ENCODE data around the gene SNAPC2. TPM values are rescaled to one million over a fixed set of nuclear protein-coding genes. Genes with fewer than 3 reads are reported as not detected.

Gene SNAPC2
- total RNA-seq, 1 experiment from 2014 or later: 24.1 TPM

DNA sequence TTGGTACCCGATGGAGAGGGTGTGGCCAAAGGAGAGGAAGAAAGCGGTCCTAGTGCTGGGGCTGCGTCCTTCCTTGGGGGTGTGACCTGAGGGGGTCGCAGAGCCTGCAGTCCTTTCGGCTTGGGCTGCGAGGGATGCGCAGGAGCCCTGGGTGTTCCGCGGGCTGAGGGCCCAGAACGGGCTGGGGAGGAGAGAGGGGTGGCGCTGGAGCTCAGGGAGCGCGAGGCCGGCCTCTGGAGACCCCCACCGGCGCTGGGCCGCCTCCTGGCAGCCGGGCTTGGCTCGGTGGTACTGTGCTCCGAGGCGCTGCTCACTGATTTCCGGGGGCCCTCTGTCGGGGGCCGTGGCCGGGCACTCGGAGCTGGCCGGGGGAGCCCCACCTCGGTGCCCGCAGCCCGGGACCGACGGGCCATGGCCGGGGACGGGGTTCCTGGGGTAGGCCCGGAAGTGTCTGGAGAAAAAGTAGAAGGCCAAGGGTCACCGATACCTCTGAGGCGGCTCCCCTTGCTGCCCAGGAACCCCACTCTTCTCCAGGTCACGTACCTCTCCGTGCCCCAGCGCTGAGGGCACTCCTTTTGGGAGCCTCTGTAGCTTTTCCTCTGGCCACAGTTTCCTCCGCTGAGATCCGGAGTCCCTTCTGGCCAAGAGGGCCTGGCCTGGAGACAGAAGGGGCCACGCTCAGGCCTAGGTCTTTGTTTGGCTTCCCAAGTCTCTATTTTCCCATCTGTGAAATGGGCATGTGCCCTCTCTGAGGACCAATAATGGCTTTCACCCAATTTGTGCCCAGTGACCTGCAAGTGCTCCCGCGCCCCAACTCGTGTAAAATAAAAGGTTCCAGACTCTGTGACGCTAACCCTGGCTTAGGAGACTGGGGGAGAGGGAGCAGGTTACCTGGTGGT, 47.6 kb upstream of the SNAPC2 start:
- no TSS peak for BruUV-seq (replicated peaks)
- Mint-ChIP-seq H3K36me3 (ENCODE audit: insufficient read depth, unreplicated experiment) (peaks cover 7% of the 10 kb centered on the region), H3K27ac (ENCODE audit: low read depth, unreplicated experiment) (no peak overlapping the region), H3K4me1 (ENCODE audit: insufficient read depth, unreplicated experiment) (peaks cover 25% of the 10 kb centered on the region), H3K4me3 (ENCODE audit: unreplicated experiment) (peak overlapping the region; percentile 68), H3K27me3 (ENCODE audit: insufficient read depth, unreplicated experiment) (no peaks in the 10 kb centered on the region), H3K9me3 (ENCODE audit: unreplicated experiment) (no peaks in the 10 kb centered on the region)
- DNase-seq (ENCODE audit: unreplicated experiment): no peak
- intact Hi-C loops (cut with micrococcal nuclease): no loop called here
- POLR2A ChIA-PET: interaction anchor here (0.5 to 1.8 kb wide), 3 partner anchors 16 to 29 kb away, joined by 4 to 5 read pairs (median 4); partner anchors contain the start of gene LRRC8E
- CTCF ChIA-PET: interaction anchor here (1.3 kb wide), 1 partner anchor 20 kb away, joined by 5 read pairs; no protein-coding TSS in a partner anchor
- TF ChIP-seq, protein P1, sequence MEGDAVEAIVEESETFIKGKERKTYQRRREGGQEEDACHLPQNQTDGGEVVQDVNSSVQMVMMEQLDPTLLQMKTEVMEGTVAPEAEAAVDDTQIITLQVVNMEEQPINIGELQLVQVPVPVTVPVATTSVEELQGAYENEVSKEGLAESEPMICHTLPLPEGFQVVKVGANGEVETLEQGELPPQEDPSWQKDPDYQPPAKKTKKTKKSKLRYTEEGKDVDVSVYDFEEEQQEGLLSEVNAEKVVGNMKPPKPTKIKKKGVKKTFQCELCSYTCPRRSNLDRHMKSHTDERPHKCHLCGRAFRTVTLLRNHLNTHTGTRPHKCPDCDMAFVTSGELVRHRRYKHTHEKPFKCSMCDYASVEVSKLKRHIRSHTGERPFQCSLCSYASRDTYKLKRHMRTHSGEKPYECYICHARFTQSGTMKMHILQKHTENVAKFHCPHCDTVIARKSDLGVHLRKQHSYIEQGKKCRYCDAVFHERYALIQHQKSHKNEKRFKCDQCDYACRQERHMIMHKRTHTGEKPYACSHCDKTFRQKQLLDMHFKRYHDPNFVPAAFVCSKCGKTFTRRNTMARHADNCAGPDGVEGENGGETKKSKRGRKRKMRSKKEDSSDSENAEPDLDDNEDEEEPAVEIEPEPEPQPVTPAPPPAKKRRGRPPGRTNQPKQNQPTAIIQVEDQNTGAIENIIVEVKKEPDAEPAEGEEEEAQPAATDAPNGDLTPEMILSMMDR (IDR thresholded peaks at IDR 0.05; ENCODE audit: unreplicated experiment): no peak

DNA sequence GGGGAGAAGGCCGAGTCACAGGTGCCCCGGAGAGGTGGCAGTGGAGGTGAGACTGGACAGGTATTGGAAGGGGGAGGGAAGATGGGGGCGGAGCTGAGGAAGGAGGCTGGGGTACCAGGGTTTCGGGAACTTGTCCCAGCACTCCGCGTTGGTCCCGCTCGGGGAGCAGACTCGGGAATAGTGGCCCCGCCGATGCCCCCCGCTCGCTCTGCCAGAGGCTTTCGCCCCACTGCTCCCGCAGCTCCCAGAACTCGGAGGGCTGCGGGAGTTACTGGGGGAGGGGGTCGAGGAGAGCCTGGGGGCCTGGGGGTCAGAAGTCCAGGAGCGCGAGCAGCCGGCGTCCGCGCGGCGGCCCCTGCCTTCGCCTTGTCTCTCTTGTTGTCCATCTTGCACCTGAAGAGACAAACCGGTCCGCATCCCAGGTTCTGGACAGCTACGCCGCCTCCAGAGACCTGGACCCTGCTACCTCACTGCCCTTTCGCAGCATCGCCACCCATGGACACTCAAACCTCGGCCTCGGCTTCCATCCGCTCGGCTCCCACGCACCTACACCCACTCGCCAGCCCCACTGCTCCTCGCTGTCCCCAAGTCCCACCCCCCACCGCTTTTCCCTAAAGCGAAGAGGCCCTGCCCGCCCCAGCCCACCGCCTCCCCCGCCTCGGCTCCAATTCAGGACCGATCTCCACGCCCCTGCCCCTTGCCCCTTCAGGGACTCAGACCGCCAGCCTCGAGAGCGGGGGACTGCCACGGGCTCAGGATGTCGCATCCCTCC, 46.6 kb upstream of the SNAPC2 start:
- Mint-ChIP-seq H3K4me3 (ENCODE audit: unreplicated experiment) (no peak overlapping the region), H3K27me3 (ENCODE audit: insufficient read depth, unreplicated experiment) (no peaks in the 10 kb centered on the region), H3K36me3 (ENCODE audit: insufficient read depth, unreplicated experiment) (peaks cover 7% of the 10 kb centered on the region), H3K9me3 (ENCODE audit: unreplicated experiment) (no peaks in the 10 kb centered on the region), H3K27ac (ENCODE audit: low read depth, unreplicated experiment) (no peak overlapping the region), H3K4me1 (ENCODE audit: insufficient read depth, unreplicated experiment) (peaks cover 25% of the 10 kb centered on the region)
- CTCF ChIA-PET: interaction anchor here (1.3 kb wide), 1 partner anchor 21 kb away, joined by 5 read pairs; no protein-coding TSS in a partner anchor
- no TSS peak for BruUV-seq (replicated peaks)
- POLR2A ChIA-PET: no interaction called here
- TF ChIP-seq, protein P1 (IDR thresholded peaks at IDR 0.05; ENCODE audit: unreplicated experiment): no peak
- DNase-seq (ENCODE audit: unreplicated experiment): no peak
- intact Hi-C loops (cut with micrococcal nuclease): no loop called here

DNA sequence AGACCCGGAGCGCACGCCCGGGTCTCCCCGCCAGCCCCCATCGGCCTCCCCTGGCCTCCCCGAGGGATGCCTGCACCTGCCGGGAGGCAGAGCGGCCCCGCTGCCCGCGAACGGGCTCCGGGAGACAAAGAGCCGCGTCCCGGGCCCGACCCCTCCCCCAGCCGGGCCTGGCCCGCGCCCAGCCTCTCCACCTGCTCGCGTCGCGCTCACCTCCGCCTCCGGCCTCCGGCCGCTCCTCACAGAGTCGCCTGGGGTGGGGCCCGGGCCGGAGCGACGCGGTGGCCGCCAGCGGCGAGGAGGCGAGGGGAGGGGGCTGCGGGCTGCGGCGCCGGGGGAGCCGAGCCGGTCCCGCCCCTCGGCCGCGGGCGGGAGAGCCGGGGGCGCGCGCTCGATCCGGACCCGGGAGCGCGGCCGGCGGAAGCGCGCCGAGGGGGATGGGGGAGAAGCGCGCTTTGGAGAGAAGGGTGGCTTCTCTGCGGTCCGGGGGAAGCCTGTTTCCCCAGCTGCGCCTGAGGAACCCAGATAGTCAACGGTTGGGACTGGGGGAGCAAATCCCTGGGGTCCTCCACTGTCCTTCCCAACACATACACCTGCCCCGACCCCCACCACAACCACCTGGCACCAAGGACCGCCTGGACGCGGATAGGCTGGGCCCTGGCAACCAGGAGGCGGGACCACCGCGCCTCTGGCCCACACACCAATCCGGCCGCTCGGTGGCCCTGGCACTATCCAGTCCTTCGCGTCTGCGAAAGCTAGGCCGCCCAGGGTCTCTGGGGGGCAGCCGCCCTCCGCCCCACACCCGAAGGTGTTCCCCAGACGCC, 45.9 kb upstream of the SNAPC2 start, which contains the start of gene PRR36:
TSS of gene PRR36 (minus strand) at position 315 of the 821 bp plus-strand sequence. CDS start 701 bp downstream, outside the sequence.
- Mint-ChIP-seq H3K27ac (ENCODE audit: low read depth, unreplicated experiment) (no peak within 1 kb of the TSS), H3K4me3 (ENCODE audit: unreplicated experiment) (no peak within 1 kb of the TSS), H3K9me3 (ENCODE audit: unreplicated experiment) (no peaks in the 10 kb centered on the region), H3K4me1 (ENCODE audit: insufficient read depth, unreplicated experiment) (peaks cover 25% of the 10 kb centered on the region), H3K36me3 (ENCODE audit: insufficient read depth, unreplicated experiment) (peaks cover 7% of the 10 kb centered on the region), H3K27me3 (ENCODE audit: insufficient read depth, unreplicated experiment) (no peaks in the 10 kb centered on the region)
- ChIA-PET POLR2A (interaction anchor here (0.6 kb wide), 1 partner anchor 28 kb away, joined by 3 read pairs; no protein-coding TSS in a partner anchor), CTCF (no interaction called here)
- TF ChIP-seq, protein P1 (IDR thresholded peaks at IDR 0.05; ENCODE audit: unreplicated experiment): no peak
- no peak for DNase-seq (ENCODE audit: unreplicated experiment)
- no TSS peak for BruUV-seq (replicated peaks)
- intact Hi-C loops (cut with micrococcal nuclease): no loop called here

All from MCF 10A (cell line).